ENCODE data around the gene ADAMTS2. TPM values are rescaled to one million over a fixed set of nuclear protein-coding genes. Genes with fewer than 3 reads are reported as not detected.

Gene ADAMTS2
- total and polyA plus RNA-seq, 2 donors, result 22.8 to 80.9 TPM

GRCh38 chr5:179376701-179377420 is 31.6 kb upstream of the ADAMTS2 start:
- 91% methylated on average over 19 of the region's 19 CpGs for WGBS
- DNase-seq (ENCODE audit: extremely low spot score), result no peak

GRCh38 chr5:179375831-179376365 is 30.6 kb upstream of the ADAMTS2 start:
- no peak overlapping the region for H3K4me3 ChIP-seq (ENCODE audit: low read depth, low read length)
- H3K4me1 ChIP-seq (ENCODE audit: insufficient read depth), result no peaks in the 10 kb centered on the region
- no peaks in the 10 kb centered on the region for H3K36me3 ChIP-seq (ENCODE audit: insufficient read depth)
- WGBS, result 82% methylated on average over 2 of the region's 2 CpGs
- no peak for DNase-seq (ENCODE audit: extremely low spot score)
- no peak overlapping the region for H3K27ac ChIP-seq (ENCODE audit: low read depth)

More at GRCh38 chr5:179376701-179377420, 31.6 kb upstream of the ADAMTS2 start:
- Histone ChIP-seq H3K4me3 (ENCODE audit: low read depth, low read length) (no peak overlapping the region), H3K27ac (ENCODE audit: low read depth) (no peak overlapping the region), H3K4me1 (ENCODE audit: insufficient read depth) (no peaks in the 10 kb centered on the region), H3K36me3 (ENCODE audit: insufficient read depth) (no peaks in the 10 kb centered on the region)

DNA sequence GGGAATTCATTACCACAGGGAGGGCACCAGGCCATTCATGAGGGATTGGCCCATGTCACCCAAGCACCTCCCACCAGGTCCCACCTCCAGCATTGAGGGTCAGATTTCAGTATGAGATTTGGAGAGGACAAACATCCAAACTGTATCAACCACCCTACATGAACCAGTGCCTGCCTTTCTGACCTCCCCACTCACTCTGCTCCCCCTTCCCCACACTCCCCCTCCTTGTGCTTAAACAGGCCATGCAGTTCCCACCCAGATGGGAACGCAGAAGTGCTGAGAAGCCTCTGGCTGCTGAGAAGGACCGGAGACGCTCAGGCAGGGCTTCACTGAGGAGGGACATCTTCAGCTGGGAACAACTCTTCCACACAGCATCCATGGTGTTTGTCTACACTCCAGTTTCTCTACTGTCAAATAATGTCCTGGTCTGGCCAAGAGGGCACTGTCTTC is 30.0 kb upstream of the ADAMTS2 start:
- H3K27ac ChIP-seq (ENCODE audit: low read depth), result no peak overlapping the region
- 64% methylated on average over 3 of the region's 3 CpGs for WGBS
- no peak overlapping the region for H3K4me3 ChIP-seq (ENCODE audit: low read depth, low read length)
- H3K36me3 ChIP-seq (ENCODE audit: insufficient read depth), result no peaks in the 10 kb centered on the region
- H3K4me1 ChIP-seq (ENCODE audit: insufficient read depth), result no peaks in the 10 kb centered on the region
- DNase-seq (ENCODE audit: extremely low spot score), result no peak

DNA sequence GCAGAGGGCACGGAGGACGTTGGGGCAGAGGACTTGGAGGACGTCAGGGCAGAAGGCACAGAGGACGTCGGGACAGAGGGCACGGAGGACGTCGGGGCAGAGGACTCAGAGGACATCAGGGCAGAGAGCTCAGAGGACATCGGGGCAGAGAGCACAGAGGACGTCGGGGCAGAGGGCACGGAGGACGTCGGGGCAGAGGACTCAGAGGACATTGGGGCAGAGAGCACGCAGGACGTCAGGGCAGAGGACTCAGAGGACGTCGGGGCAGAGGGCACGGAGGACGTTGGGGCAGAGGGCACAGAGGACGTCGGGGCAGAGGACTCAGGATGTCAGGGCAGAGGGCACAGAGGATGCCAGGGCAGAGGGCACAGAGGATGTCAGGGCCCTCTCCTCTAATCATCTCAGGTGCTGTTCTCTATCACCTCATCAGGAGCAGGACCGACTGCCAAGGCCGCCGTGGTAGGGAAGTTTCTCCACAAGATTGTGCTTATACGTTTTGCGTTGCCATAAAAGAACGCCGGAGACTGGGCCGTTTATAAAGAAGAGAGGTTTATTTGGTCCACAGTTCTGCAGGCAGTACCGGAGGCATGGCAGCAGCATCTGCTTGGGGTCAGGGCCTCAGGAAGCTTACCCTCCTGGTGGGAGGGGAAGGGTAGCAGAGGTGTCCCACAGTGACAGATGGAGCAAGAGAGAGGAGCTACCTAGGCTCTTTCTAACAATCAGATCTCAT is 29.4 kb upstream of the ADAMTS2 start:
- Histone ChIP-seq H3K36me3 (ENCODE audit: insufficient read depth) (no peaks in the 10 kb centered on the region), H3K4me3 (ENCODE audit: low read depth, low read length) (no peak overlapping the region), H3K27ac (ENCODE audit: low read depth) (no peak overlapping the region), H3K4me1 (ENCODE audit: insufficient read depth) (no peaks in the 10 kb centered on the region)
- DNase-seq (ENCODE audit: extremely low spot score), result no peak
- 88% methylated on average over 31 of the region's 31 CpGs for WGBS

- Histone ChIP-seq H3K36me3 (ENCODE audit: insufficient read depth) (no peaks in the 10 kb centered on the region), H3K27ac (ENCODE audit: low read depth) (no peak overlapping the region), H3K4me3 (ENCODE audit: low read depth, low read length) (no peak overlapping the region), H3K4me1 (ENCODE audit: insufficient read depth) (no peaks in the 10 kb centered on the region)
- 89% methylated on average over 20 of the region's 20 CpGs for WGBS
- DNase-seq (ENCODE audit: extremely low spot score), result no peak
Measured at GRCh38 chr5:179373961-179374505, 28.8 kb upstream of the ADAMTS2 start.

GRCh38 chr5:179373101-179373934 is 28.1 kb upstream of the ADAMTS2 start:
- no peaks in the 10 kb centered on the region for H3K4me1 ChIP-seq (ENCODE audit: insufficient read depth)
- 86% methylated on average over 26 of the region's 26 CpGs for WGBS
- no peaks in the 10 kb centered on the region for H3K36me3 ChIP-seq (ENCODE audit: insufficient read depth)
- no peak overlapping the region for H3K27ac ChIP-seq (ENCODE audit: low read depth)
- no peak overlapping the region for H3K4me3 ChIP-seq (ENCODE audit: low read depth, low read length)
- DNase-seq (ENCODE audit: extremely low spot score), result no peak

DNA sequence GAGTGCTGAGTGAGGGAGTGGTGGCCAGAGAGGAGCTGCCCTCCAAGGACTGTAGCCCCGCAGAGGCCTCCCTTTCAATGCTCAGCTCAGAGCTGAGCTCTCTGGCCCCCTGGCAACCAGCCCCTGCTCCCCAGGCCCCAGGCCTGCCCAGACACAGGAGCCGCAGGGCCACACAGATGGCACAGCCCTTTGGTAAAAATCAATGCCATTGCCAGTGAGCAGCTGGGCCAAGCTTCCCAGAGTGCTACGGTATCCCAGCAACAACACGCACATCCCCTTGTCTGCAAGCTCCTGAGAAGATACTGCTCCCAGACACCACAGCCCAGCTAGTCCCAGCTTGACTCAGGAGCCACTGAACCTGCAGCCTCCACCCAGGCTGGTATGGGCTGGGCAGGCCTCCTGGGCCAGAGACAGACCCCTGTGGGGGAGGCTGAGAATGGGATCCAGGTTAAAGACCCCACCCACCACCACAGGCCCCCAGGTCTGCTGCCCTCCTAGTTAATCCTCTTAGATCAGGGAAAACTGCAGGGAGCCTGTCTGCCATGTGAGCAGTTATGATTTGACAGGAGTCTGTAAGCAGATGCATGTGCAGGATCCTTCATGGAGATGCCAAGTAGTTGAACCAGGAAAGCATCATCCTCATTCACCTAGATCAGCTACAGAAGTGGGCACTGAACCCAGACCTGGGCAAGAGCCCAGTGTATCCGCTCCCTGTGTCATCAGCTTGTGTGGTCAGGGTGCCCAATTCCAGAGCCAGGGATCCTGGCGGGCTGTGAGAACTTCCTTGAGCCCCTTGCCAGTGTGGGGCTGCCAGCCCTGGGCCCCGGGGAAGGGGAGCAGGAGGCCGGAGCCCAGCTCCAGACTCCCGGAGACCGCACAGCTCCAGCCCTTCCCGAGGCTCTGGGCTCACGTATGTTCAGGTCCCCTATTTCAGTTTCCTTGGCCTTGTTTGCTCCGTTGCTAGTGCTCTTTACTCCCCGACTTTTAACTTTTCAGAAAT is 26.7 kb upstream of the ADAMTS2 start:
- H3K36me3 ChIP-seq (ENCODE audit: insufficient read depth), result no peaks in the 10 kb centered on the region
- no peak for DNase-seq (ENCODE audit: extremely low spot score)
- no peak overlapping the region for H3K27ac ChIP-seq (ENCODE audit: low read depth)
- WGBS, result 88% methylated on average over 14 of the region's 14 CpGs
- H3K4me3 ChIP-seq (ENCODE audit: low read depth, low read length), result no peak overlapping the region
- no peaks in the 10 kb centered on the region for H3K4me1 ChIP-seq (ENCODE audit: insufficient read depth)

GRCh38 chr5:179371121-179371510 is 25.9 kb upstream of the ADAMTS2 start:
- 88% methylated on average over 5 of the region's 5 CpGs for WGBS
- Histone ChIP-seq H3K4me3 (ENCODE audit: low read depth, low read length) (no peak overlapping the region), H3K4me1 (ENCODE audit: insufficient read depth) (no peaks in the 10 kb centered on the region), H3K36me3 (ENCODE audit: insufficient read depth) (no peaks in the 10 kb centered on the region), H3K27ac (ENCODE audit: low read depth) (no peak overlapping the region)
- DNase-seq (ENCODE audit: extremely low spot score), result no peak

DNA sequence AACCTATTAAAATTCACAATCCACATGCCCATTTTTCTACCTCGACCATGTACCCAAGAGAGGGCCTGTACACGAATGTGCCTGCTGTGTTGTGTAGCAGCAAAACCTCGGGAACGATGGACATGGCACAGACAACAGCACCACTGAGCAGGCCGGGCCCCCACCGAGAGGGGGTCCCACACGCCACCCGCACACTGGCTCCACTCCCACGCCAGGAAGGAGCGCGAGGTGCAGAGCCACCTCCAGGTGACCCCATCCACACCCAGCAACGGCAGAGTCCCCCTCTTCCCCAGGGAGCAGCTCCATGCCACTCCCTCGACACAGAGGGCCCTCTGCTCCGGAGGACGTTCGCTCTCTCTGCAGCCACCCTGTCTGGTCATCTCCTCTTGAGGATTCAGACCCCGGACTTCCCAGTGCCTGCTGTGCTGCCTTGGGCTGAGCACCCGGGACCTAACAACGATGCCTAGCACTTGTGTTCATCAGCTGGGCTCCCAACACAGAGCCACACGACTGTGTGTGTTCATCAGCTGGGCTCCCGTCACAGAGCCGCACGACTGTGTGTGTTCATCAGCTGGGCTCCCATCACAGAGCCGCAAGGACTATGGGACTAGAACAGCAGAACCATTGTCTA is 25.3 kb upstream of the ADAMTS2 start:
- Histone ChIP-seq H3K4me3 (ENCODE audit: low read depth, low read length) (no peak overlapping the region), H3K27ac (ENCODE audit: low read depth) (no peak overlapping the region), H3K4me1 (ENCODE audit: insufficient read depth) (no peaks in the 10 kb centered on the region), H3K36me3 (ENCODE audit: insufficient read depth) (no peaks in the 10 kb centered on the region)
- WGBS, result 85% methylated on average over 24 of the region's 24 CpGs
- DNase-seq (ENCODE audit: extremely low spot score), result no peak

GRCh38 chr5:179369530-179369884 is 24.2 kb upstream of the ADAMTS2 start:
- DNase-seq (ENCODE audit: extremely low spot score), result no peak

GRCh38 chr5:179368806-179369529 is 23.7 kb upstream of the ADAMTS2 start:
- no peak for DNase-seq (ENCODE audit: extremely low spot score)
- Histone ChIP-seq H3K4me1 (ENCODE audit: insufficient read depth) (no peaks in the 10 kb centered on the region), H3K36me3 (ENCODE audit: insufficient read depth) (no peaks in the 10 kb centered on the region), H3K27ac (ENCODE audit: low read depth) (no peak overlapping the region), H3K4me3 (ENCODE audit: low read depth, low read length) (no peak overlapping the region)
- WGBS, result 93% methylated on average over 17 of the region's 17 CpGs

More at GRCh38 chr5:179369530-179369884, 24.2 kb upstream of the ADAMTS2 start:
- H3K4me3 ChIP-seq (ENCODE audit: low read depth, low read length), result no peak overlapping the region
- H3K27ac ChIP-seq (ENCODE audit: low read depth), result no peak overlapping the region
- H3K36me3 ChIP-seq (ENCODE audit: insufficient read depth), result no peaks in the 10 kb centered on the region
- H3K4me1 ChIP-seq (ENCODE audit: insufficient read depth), result no peaks in the 10 kb centered on the region
- 85% methylated on average over 6 of the region's 6 CpGs for WGBS
